WTC11 (cell line): ENCODE measurements around the gene SCML1. TPM values are rescaled to one million over a fixed set of nuclear protein-coding genes. Genes with fewer than 3 reads are reported as not detected.

Experiments
- ATAC-seq: fragments of 200-7000 bp; cut with Tn5 transposase; 2 replicates; pipeline ENCODE4 v1.10.0; 2021; ENCODE audit warnings: mild to moderate bottlenecking, moderate library complexity
- CTCF ChIA-PET: fragments of 300-600 bp; sonication (Branson Sonifier 250); formaldehyde crosslinking; loops from one replicate; lab custom pipeline; 2021; ENCODE audit warnings: antibody characterized with exemption; lab: Charles Lee
- POLR2A ChIA-PET: fragments of 350-600 bp; sonication (Branson Sonifier 250); formaldehyde crosslinking; loops from one replicate; lab custom pipeline; 2021; ENCODE audit warnings: antibody characterized with exemption; lab: Charles Lee
- DNase-seq: peaks from one replicate; pipeline ENCODE4 v3.0.0; 2021; ENCODE audit warnings: low spot score
- H3K27ac Mint-ChIP-seq: 2 replicates; pipeline ENCODE4 v1.8.0; 2021; ENCODE audit warnings: mixed read lengths
- H3K27me3 Mint-ChIP-seq: 2 replicates; pipeline ENCODE4 v1.8.0; 2021; ENCODE audit warnings: low read depth, mild to moderate bottlenecking, moderate library complexity, mixed read lengths
- H3K36me3 Mint-ChIP-seq: 2 replicates; pipeline ENCODE4 v1.8.0; 2021; ENCODE audit warnings: mixed read lengths
- H3K4me1 Mint-ChIP-seq: 2 replicates; pipeline ENCODE4 v1.8.0; 2022; ENCODE audit warnings: mixed read lengths
- H3K4me3 Mint-ChIP-seq: 2 replicates; pipeline ENCODE4 v1.8.0; 2021; ENCODE audit warnings: mild to moderate bottlenecking, moderate library complexity, mixed read lengths
- H3K9me3 Mint-ChIP-seq: 2 replicates; pipeline ENCODE4 v1.8.0; 2021; ENCODE audit warnings: mixed read lengths
- ATF1 ChIP-seq: sonication (generic); formaldehyde crosslinking; IDR thresholded peaks from 2 replicates; pipeline ENCODE4 v1.8.1; 2023; ENCODE audit warnings: mild to moderate bottlenecking, moderate library complexity, missing genetic modification reagents
- CBFB ChIP-seq: sonication (generic); formaldehyde crosslinking; IDR thresholded peaks from 2 replicates; pipeline ENCODE4 v1.8.1; 2022; ENCODE audit warnings: mild to moderate bottlenecking, low read depth, missing genetic modification reagents
- ETV6 ChIP-seq: sonication (generic); formaldehyde crosslinking; IDR thresholded peaks from 2 replicates; pipeline ENCODE4 v1.8.1; 2022; ENCODE audit warnings: mild to moderate bottlenecking, missing genetic modification reagents
- FOXJ3 ChIP-seq: sonication (generic); formaldehyde crosslinking; IDR thresholded peaks from 2 replicates; pipeline ENCODE4 v1.9.0; 2021; ENCODE audit warnings: missing genetic modification reagents, mild to moderate bottlenecking, borderline replicate concordance
- FOXP1 ChIP-seq: sonication (generic); formaldehyde crosslinking; IDR thresholded peaks from 2 replicates; pipeline ENCODE4 v1.8.0; 2022; ENCODE audit warnings: missing genetic modification reagents, mild to moderate bottlenecking, moderate library complexity, borderline replicate concordance
- GABPB1 ChIP-seq: sonication (generic); formaldehyde crosslinking; IDR thresholded peaks from 2 replicates; pipeline ENCODE4 v1.8.1; 2023; ENCODE audit warnings: mild to moderate bottlenecking, missing genetic modification reagents
- IRF2 ChIP-seq: sonication (generic); formaldehyde crosslinking; IDR thresholded peaks from 2 replicates; pipeline ENCODE4 v1.8.0; 2022; ENCODE audit warnings: low read depth, missing genetic modification reagents, borderline replicate concordance
- JAZF1 ChIP-seq: fragments of 250-450 bp; sonication (Bioruptor Pico); IDR thresholded peaks from 2 replicates; pipeline ENCODE4 v1.9.0; 2021; ENCODE audit warnings: moderate library complexity, mild to moderate bottlenecking, inconsistent platforms
- NFATC4 ChIP-seq: fragments of 250-450 bp; sonication (Bioruptor Pico); IDR thresholded peaks from 2 replicates; pipeline ENCODE4 v1.9.0; 2021; ENCODE audit warnings: mild to moderate bottlenecking
- NFE2L1 ChIP-seq: sonication (generic); formaldehyde crosslinking; IDR thresholded peaks from 2 replicates; pipeline ENCODE4 v1.8.1; 2023; ENCODE audit warnings: missing genetic modification reagents
- NR1H2 ChIP-seq: sonication (generic); formaldehyde crosslinking; IDR thresholded peaks from 2 replicates; pipeline ENCODE4 v1.9.0; 2021; ENCODE audit warnings: mild to moderate bottlenecking, moderate library complexity, missing genetic modification reagents
- NR2C2 ChIP-seq: sonication (generic); formaldehyde crosslinking; IDR thresholded peaks from 2 replicates; pipeline ENCODE4 v1.8.0; 2022; ENCODE audit warnings: mild to moderate bottlenecking, missing genetic modification reagents
- OVOL2 ChIP-seq: fragments of 250-450 bp; sonication (Bioruptor Pico); IDR thresholded peaks from 2 replicates; pipeline ENCODE4 v1.9.0; 2021; ENCODE audit warnings: mild to moderate bottlenecking, borderline replicate concordance
- RELA ChIP-seq: sonication (generic); formaldehyde crosslinking; IDR thresholded peaks from 2 replicates; pipeline ENCODE4 v1.8.1; 2022; ENCODE audit warnings: missing genetic modification reagents, mild to moderate bottlenecking, borderline replicate concordance
- RORB ChIP-seq: fragments of 250-450 bp; sonication (Bioruptor Pico); IDR thresholded peaks from 2 replicates; pipeline ENCODE4 v1.9.0; 2021; ENCODE audit warnings: mild to moderate bottlenecking
- SMAD3 ChIP-seq: sonication (generic); formaldehyde crosslinking; IDR thresholded peaks from 2 replicates; pipeline ENCODE4 v1.8.0; 2022; ENCODE audit warnings: missing genetic modification reagents, mild to moderate bottlenecking, borderline replicate concordance
- SMAD4 ChIP-seq: sonication (generic); formaldehyde crosslinking; IDR thresholded peaks from 2 replicates; pipeline ENCODE4 v1.8.0; 2022; ENCODE audit warnings: mild to moderate bottlenecking, missing genetic modification reagents
- SP1 ChIP-seq: sonication (generic); formaldehyde crosslinking; conservative IDR thresholded peaks from 2 replicates; pipeline ENCODE4 v1.8.1; 2022; ENCODE audit warnings: missing genetic modification reagents
- TEAD1 ChIP-seq: sonication (generic); formaldehyde crosslinking; IDR thresholded peaks from 2 replicates; pipeline ENCODE4 v1.8.0; 2022; ENCODE audit warnings: mild to moderate bottlenecking, missing genetic modification reagents
- TP53 ChIP-seq: sonication (generic); formaldehyde crosslinking; IDR thresholded peaks from 2 replicates; pipeline ENCODE4 v1.8.1; 2023; ENCODE audit warnings: mild to moderate bottlenecking, missing genetic modification reagents
- ZBTB21 ChIP-seq: sonication (generic); formaldehyde crosslinking; IDR thresholded peaks from 2 replicates; pipeline ENCODE4 v1.8.1; 2023; ENCODE audit warnings: mild to moderate bottlenecking, missing genetic modification reagents, borderline replicate concordance
- ZNF232 ChIP-seq: sonication (generic); formaldehyde crosslinking; IDR thresholded peaks from 2 replicates; pipeline ENCODE4 v1.8.0; 2022; ENCODE audit warnings: mild to moderate bottlenecking, missing genetic modification reagents
- ZNF317 ChIP-seq: sonication (generic); formaldehyde crosslinking; IDR thresholded peaks from 2 replicates; pipeline ENCODE4 v1.8.1; 2023; ENCODE audit warnings: low read depth, mild to moderate bottlenecking, moderate library complexity, missing genetic modification reagents, borderline replicate concordance
- ZNF416 ChIP-seq: fragments of 250-450 bp; sonication (Bioruptor Pico); IDR thresholded peaks from 2 replicates; pipeline ENCODE4 v1.9.0; 2021; ENCODE audit warnings: mild to moderate bottlenecking, inconsistent platforms
- ZNF671 ChIP-seq: fragments of 250-450 bp; sonication (Bioruptor Pico); IDR thresholded peaks from 2 replicates; pipeline ENCODE4 v1.8.0; 2021; ENCODE audit warnings: mild to moderate bottlenecking
- total RNA-seq: library from RNA; stranded (reverse); gene quantifications from 3 replicates; pipeline ENCODE4 v1.2.3, GENCODE V29; 2021
- TF ChIP-seq, protein P1 (sequence below): fragments of 250-450 bp; sonication (Bioruptor Pico); IDR thresholded peaks from 2 replicates; pipeline ENCODE4 v2.1.2; 2022; ENCODE audit warnings: mild to moderate bottlenecking, moderate library complexity
- TF ChIP-seq, protein P2 (sequence below): fragments of 200-600 bp; IDR thresholded peaks from 2 replicates; pipeline ENCODE4 v1.8.0; 2022; ENCODE audit warnings: antibody characterized with exemption
- TF ChIP-seq, protein P3 (sequence below): sonication (generic); formaldehyde crosslinking; IDR thresholded peaks from 2 replicates; pipeline ENCODE4 v1.8.0; 2022; ENCODE audit warnings: mild to moderate bottlenecking, missing genetic modification reagents
- TF ChIP-seq, protein P4 (sequence below): sonication (generic); formaldehyde crosslinking; IDR thresholded peaks from 2 replicates; pipeline ENCODE4 v1.8.1; 2023; ENCODE audit warnings: mild to moderate bottlenecking, missing genetic modification reagents, moderate library complexity
- TF ChIP-seq, protein P5 (sequence below): sonication (generic); formaldehyde crosslinking; IDR thresholded peaks from 2 replicates; pipeline ENCODE4 v1.8.1; 2022; ENCODE audit warnings: missing genetic modification reagents, borderline replicate concordance
- TF ChIP-seq, protein P6 (sequence below): sonication (generic); formaldehyde crosslinking; IDR thresholded peaks from 2 replicates; pipeline ENCODE4 v1.8.1; 2023; ENCODE audit warnings: mild to moderate bottlenecking, missing genetic modification reagents

The SCML1 gene
- total RNA-seq, 1 experiment from 2014 or later = 2.3 TPM

DNA sequence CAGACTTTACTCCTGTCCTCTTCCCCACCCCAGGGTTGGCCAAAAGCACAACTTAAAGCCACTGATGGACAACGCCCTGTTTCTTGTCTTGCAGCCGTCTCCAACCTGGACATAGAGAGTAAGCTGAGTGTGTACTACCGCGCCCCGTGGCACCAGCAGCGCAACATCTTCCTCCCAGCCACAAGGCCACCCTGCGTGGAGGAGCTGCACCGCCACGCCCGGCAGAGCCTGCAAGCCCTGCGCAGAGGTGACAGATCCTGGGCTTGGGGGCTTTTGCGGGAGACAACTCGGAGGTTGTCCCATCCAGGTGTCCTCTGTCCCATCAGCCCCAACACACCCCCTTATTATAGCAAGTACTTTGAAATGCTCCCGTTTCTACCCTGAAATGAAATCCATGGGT lies 49.6 kb upstream of the SCML1 start:
- ChIA-PET POLR2A (no interaction called here), CTCF (no interaction called here)
- no peak overlapping the region for H3K27ac Mint-ChIP-seq
- peaks cover 15% of the 10 kb centered on the region for H3K4me1 Mint-ChIP-seq
- H3K9me3 Mint-ChIP-seq = no peaks in the 10 kb centered on the region
- H3K27me3 Mint-ChIP-seq = no peaks in the 10 kb centered on the region
- DNase-seq = no peak
- no peaks in the 10 kb centered on the region for H3K36me3 Mint-ChIP-seq
- H3K4me3 Mint-ChIP-seq = no peak overlapping the region
- no peak for ATAC-seq
- TF ChIP-seq ZNF416 (CRISPR knock-in tag) (no peak), ETV6 (no peak), NFE2L1 (CRISPR knock-in tag) (no peak), NR1H2 (CRISPR knock-in tag) (no peak), ZNF317 (CRISPR knock-in tag) (no peak), SP1 (no peak), OVOL2 (no peak), RORB (CRISPR knock-in tag) (no peak), TEAD1 (no peak), TP53 (CRISPR knock-in tag) (no peak), SMAD3 (no peak), RELA (CRISPR knock-in tag) (no peak), NFATC4 (CRISPR knock-in tag) (no peak)
- TF ChIP-seq, protein P1, sequence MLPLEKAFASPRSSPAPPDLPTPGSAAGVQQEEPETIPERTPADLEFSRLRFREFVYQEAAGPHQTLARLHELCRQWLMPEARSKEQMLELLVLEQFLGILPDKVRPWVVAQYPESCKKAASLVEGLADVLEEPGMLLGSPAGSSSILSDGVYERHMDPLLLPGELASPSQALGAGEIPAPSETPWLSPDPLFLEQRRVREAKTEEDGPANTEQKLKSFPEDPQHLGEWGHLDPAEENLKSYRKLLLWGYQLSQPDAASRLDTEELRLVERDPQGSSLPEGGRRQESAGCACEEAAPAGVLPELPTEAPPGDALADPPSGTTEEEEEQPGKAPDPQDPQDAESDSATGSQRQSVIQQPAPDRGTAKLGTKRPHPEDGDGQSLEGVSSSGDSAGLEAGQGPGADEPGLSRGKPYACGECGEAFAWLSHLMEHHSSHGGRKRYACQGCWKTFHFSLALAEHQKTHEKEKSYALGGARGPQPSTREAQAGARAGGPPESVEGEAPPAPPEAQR (CRISPR knock-in tag) = no peak
- TF ChIP-seq, protein P2, sequence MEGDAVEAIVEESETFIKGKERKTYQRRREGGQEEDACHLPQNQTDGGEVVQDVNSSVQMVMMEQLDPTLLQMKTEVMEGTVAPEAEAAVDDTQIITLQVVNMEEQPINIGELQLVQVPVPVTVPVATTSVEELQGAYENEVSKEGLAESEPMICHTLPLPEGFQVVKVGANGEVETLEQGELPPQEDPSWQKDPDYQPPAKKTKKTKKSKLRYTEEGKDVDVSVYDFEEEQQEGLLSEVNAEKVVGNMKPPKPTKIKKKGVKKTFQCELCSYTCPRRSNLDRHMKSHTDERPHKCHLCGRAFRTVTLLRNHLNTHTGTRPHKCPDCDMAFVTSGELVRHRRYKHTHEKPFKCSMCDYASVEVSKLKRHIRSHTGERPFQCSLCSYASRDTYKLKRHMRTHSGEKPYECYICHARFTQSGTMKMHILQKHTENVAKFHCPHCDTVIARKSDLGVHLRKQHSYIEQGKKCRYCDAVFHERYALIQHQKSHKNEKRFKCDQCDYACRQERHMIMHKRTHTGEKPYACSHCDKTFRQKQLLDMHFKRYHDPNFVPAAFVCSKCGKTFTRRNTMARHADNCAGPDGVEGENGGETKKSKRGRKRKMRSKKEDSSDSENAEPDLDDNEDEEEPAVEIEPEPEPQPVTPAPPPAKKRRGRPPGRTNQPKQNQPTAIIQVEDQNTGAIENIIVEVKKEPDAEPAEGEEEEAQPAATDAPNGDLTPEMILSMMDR = no peak
- TF ChIP-seq, protein P3, sequence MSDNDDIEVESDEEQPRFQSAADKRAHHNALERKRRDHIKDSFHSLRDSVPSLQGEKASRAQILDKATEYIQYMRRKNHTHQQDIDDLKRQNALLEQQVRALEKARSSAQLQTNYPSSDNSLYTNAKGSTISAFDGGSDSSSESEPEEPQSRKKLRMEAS (CRISPR knock-in tag) = no peak
- TF ChIP-seq, protein P4, sequence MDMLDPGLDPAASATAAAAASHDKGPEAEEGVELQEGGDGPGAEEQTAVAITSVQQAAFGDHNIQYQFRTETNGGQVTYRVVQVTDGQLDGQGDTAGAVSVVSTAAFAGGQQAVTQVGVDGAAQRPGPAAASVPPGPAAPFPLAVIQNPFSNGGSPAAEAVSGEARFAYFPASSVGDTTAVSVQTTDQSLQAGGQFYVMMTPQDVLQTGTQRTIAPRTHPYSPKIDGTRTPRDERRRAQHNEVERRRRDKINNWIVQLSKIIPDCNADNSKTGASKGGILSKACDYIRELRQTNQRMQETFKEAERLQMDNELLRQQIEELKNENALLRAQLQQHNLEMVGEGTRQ (CRISPR knock-in tag) = no peak

DNA sequence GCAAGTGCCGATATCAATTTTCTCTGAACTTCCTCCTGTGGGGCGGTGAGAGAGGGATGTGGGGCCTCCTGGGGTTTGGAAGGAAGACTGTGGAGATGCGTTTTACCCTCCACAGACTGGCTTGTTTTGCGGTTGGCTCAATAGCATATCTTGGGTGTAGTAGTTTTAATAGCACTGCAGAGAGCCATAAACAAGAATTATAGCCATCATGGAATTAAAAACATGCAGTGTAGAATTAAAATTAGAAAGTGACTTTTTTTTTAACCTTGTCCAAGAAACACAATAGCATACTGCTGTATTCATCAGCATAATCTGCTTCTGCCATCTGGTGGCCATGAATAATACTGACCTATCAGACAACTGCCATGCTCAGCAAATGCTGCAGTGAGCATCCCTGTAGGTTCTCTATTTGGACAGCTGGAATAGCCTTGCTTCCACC lies 47.3 kb upstream of the SCML1 start:
- H3K4me1 Mint-ChIP-seq = peaks cover 21% of the 10 kb centered on the region
- TF ChIP-seq RELA (CRISPR knock-in tag) = no peak
- no peak for TF ChIP-seq IRF2 (CRISPR knock-in tag)
- no peak for TF ChIP-seq CBFB (CRISPR knock-in tag)
- no peak for TF ChIP-seq SMAD4
- no peak for TF ChIP-seq ATF1 (CRISPR knock-in tag)
- no peak for TF ChIP-seq JAZF1 (CRISPR knock-in tag)
- TF ChIP-seq ZNF232 (CRISPR knock-in tag) = no peak
- no peak for TF ChIP-seq FOXJ3 (CRISPR knock-in tag)
- no peak for TF ChIP-seq ZBTB21 (CRISPR knock-in tag)
- TF ChIP-seq ZNF671 = no peak
- TF ChIP-seq, protein P5, sequence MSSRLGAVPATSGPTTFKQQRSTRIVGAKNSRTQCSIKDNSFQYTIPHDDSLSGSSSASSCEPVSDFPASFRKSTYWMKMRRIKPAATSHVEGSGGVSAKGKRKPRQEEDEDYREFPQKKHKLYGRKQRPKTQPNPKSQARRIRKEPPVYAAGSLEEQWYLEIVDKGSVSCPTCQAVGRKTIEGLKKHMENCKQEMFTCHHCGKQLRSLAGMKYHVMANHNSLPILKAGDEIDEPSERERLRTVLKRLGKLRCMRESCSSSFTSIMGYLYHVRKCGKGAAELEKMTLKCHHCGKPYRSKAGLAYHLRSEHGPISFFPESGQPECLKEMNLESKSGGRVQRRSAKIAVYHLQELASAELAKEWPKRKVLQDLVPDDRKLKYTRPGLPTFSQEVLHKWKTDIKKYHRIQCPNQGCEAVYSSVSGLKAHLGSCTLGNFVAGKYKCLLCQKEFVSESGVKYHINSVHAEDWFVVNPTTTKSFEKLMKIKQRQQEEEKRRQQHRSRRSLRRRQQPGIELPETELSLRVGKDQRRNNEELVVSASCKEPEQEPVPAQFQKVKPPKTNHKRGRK (CRISPR knock-in tag) = no peak
- TF ChIP-seq GABPB1 (CRISPR knock-in tag) = no peak
- no peak for TF ChIP-seq ZNF416 (CRISPR knock-in tag)
- TF ChIP-seq, protein P6, sequence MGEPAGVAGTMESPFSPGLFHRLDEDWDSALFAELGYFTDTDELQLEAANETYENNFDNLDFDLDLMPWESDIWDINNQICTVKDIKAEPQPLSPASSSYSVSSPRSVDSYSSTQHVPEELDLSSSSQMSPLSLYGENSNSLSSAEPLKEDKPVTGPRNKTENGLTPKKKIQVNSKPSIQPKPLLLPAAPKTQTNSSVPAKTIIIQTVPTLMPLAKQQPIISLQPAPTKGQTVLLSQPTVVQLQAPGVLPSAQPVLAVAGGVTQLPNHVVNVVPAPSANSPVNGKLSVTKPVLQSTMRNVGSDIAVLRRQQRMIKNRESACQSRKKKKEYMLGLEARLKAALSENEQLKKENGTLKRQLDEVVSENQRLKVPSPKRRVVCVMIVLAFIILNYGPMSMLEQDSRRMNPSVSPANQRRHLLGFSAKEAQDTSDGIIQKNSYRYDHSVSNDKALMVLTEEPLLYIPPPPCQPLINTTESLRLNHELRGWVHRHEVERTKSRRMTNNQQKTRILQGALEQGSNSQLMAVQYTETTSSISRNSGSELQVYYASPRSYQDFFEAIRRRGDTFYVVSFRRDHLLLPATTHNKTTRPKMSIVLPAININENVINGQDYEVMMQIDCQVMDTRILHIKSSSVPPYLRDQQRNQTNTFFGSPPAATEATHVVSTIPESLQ (CRISPR knock-in tag) = no peak
- TF ChIP-seq NR2C2 = no peak
- no peak for TF ChIP-seq FOXP1 (CRISPR knock-in tag)
- TF ChIP-seq, all 79 proteins: peak for 0
- Mint-ChIP-seq H3K27ac (no peak overlapping the region), H3K4me3 (no peak overlapping the region), H3K36me3 (no peaks in the 10 kb centered on the region), H3K27me3 (no peaks in the 10 kb centered on the region), H3K9me3 (no peaks in the 10 kb centered on the region)
- ChIA-PET CTCF (interaction anchor here (0.6 kb wide), 1 partner anchor 261 kb away, joined by 3 read pairs; no protein-coding TSS in a partner anchor), POLR2A (no interaction called here)
- peak; percentile 69 for ATAC-seq
- peak; percentile 15 for DNase-seq
